ENCODE data around the gene BAIAP2. TPM values are rescaled to one million over a fixed set of nuclear protein-coding genes. Genes with fewer than 3 reads are reported as not detected.

BAIAP2 gene
- total and polyA plus RNA-seq, 2 donors from 2014 or later, result 44.5 to 45.8 TPM

DNA sequence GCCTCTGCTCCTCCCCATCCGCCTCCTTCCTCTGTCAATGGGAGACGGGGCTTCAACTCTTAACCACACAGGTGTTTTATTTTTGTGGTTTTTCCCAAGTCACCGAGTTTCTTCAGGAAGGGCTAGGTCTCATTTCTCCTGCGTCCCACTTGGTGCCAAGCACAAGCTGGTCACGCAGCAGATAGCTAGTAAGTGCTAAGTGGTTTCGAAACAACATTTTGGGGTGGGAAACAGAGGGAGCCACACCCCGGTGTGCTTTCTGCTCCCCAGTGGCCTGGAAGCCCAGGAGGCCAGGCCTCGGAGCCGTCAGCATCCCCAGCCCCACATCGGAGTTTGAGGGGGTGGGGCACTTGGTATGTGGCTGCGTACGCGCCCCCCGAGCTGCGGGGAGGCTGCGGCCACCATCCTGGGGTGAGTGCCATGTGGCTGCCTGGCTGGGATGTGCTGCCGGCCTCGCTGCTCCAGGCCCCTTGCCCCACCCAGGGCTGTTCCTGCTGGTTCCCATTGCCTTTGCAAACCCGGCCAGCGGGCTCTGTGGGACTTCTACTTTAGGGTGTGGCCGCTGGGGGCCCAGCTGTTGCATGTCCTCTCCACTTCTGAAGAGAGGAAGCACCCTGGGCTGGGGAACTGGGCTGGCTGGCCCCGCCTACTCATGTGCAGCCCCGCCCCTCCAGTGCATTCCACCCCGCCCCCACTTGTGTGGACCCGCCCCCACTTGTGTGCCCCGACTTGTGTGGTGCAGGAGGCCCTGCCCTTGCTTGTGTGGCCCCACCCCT lies 55.6 kb downstream of the BAIAP2 start:
- Histone ChIP-seq H3K27ac (ENCODE audit: low read depth in 2 of 2, low read length in 2 of 2) (no peak overlapping the region), H3K9ac (ENCODE audit: low read length in 3 of 3) (no peak overlapping the region), H3K4me3 (ENCODE audit: low read length in 3 of 3) (no peak overlapping the region), H3K27me3 (ENCODE audit: control insufficient read depth, insufficient read depth, low read length) (no peaks in the 10 kb centered on the region), H3K9me3 (ENCODE audit: control insufficient read depth in 2 of 3, insufficient read depth in 1 of 3, low read length in 3 of 3) (no peaks in the 10 kb centered on the region), H3K4me1 (ENCODE audit: control insufficient read depth in 2 of 3, insufficient read depth in 2 of 3, low read depth in 1 of 3, low read length in 3 of 3) (peaks cover 0 to 4% (median 0%) of the 10 kb centered on the region in 3 donors), H3K36me3 (ENCODE audit: control insufficient read depth in 2 of 3, insufficient read depth in 3 of 3, low read length in 3 of 3) (peaks cover 0 to 26% (median under 1%) of the 10 kb centered on the region in 3 donors)
- TF ChIP-seq, protein P1, sequence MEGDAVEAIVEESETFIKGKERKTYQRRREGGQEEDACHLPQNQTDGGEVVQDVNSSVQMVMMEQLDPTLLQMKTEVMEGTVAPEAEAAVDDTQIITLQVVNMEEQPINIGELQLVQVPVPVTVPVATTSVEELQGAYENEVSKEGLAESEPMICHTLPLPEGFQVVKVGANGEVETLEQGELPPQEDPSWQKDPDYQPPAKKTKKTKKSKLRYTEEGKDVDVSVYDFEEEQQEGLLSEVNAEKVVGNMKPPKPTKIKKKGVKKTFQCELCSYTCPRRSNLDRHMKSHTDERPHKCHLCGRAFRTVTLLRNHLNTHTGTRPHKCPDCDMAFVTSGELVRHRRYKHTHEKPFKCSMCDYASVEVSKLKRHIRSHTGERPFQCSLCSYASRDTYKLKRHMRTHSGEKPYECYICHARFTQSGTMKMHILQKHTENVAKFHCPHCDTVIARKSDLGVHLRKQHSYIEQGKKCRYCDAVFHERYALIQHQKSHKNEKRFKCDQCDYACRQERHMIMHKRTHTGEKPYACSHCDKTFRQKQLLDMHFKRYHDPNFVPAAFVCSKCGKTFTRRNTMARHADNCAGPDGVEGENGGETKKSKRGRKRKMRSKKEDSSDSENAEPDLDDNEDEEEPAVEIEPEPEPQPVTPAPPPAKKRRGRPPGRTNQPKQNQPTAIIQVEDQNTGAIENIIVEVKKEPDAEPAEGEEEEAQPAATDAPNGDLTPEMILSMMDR (IDR thresholded peaks at IDR 0.05; ENCODE audit: borderline replicate concordance, extremely low read depth, insufficient read depth), result no peak
- no peak for DNase-seq
- no peak for FAIRE-seq
- intact Hi-C loops (cut with DNase I), result no loop called here

DNA sequence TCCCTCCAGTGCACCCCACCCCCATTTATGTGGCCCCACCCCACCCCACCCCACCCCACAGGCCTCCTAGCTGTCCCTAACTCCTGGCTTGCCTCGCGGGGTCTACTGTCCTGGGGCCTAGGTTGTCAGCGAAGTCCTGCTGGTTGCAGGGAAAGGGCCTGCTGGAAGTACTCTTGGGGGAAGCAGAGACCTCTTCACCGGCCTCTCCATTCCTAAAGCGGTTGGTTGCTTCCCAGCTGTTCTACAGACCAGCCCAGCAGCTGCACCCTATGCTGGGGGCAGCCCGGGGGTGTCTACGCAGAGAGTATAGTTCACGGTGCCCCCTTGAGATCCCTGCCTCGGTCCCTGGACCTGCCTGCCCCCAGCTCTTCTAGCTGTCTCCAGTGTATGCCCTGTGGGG lies 56.2 kb downstream of the BAIAP2 start:
- FAIRE-seq, result no peak
- intact Hi-C loops (cut with DNase I), result no loop called here
- H3K27ac ChIP-seq (ENCODE audit: low read depth in 2 of 2, low read length in 2 of 2), result no peak overlapping the region
- TF ChIP-seq, protein P1 (IDR thresholded peaks at IDR 0.05; ENCODE audit: borderline replicate concordance, extremely low read depth, insufficient read depth), result no peak
- no peaks in the 10 kb centered on the region for H3K9me3 ChIP-seq (ENCODE audit: control insufficient read depth in 2 of 3, insufficient read depth in 1 of 3, low read length in 3 of 3)
- no peak overlapping the region for H3K4me3 ChIP-seq (ENCODE audit: low read length in 3 of 3)
- DNase-seq, result no peak
- no peak overlapping the region for H3K9ac ChIP-seq (ENCODE audit: low read length in 3 of 3)
- H3K27me3 ChIP-seq (ENCODE audit: control insufficient read depth, insufficient read depth, low read length), result no peaks in the 10 kb centered on the region
- H3K36me3 ChIP-seq (ENCODE audit: control insufficient read depth in 2 of 3, insufficient read depth in 3 of 3, low read length in 3 of 3), result peaks cover 0 to 23% (median 0%) of the 10 kb centered on the region in 3 donors
- peaks cover 0 to 4% (median 0%) of the 10 kb centered on the region in 3 donors for H3K4me1 ChIP-seq (ENCODE audit: control insufficient read depth in 2 of 3, insufficient read depth in 2 of 3, low read depth in 1 of 3, low read length in 3 of 3)

DNA sequence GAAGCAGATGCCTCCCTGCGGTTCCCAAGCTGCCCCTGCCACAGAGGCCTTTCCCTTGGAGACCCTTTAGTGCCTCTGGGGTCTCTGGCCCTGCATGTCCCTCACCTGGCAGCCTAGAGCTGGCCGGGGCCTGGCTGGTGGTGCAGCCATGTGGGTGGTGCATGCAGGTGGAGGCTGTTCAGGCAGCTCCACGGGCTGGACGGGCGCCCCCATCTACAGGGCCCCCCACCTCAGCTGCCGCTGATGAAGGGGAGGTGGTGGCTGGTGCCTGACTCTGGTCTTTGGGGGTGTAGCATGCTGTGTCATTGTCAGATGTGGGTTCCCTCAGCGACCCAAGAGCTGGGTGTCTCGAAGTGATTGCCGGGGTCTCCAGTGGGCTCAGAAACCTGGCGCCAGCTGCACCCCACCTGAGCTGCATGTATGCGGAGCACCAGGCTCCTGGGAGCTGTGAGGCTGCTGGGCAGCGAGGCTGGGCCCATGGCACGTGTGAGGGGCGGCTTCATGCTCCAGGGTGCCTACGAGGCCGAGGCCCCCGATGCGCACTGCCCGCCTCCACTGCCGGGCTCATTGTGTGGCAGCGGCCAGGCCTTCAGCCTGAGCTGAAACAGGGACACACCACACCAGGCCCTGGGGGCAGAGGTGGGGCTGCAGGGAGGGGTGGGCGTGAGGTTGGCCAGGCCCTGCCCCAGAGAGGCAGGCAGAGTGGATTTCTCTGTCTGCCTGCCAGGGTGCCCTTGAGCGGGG lies 57.0 kb downstream of the BAIAP2 start:
- Histone ChIP-seq H3K27ac (ENCODE audit: low read depth in 2 of 2, low read length in 2 of 2) (no peak overlapping the region), H3K4me1 (ENCODE audit: control insufficient read depth in 2 of 3, insufficient read depth in 2 of 3, low read depth in 1 of 3, low read length in 3 of 3) (peaks cover 0 to 9% (median 0%) of the 10 kb centered on the region in 3 donors), H3K4me3 (ENCODE audit: low read length in 3 of 3) (no peak overlapping the region), H3K36me3 (ENCODE audit: control insufficient read depth in 2 of 3, insufficient read depth in 3 of 3, low read length in 3 of 3) (peaks cover 0 to 16% (median 0%) of the 10 kb centered on the region in 3 donors), H3K9me3 (ENCODE audit: control insufficient read depth in 2 of 3, insufficient read depth in 1 of 3, low read length in 3 of 3) (no peaks in the 10 kb centered on the region), H3K9ac (ENCODE audit: low read length in 3 of 3) (no peak overlapping the region), H3K27me3 (ENCODE audit: control insufficient read depth, insufficient read depth, low read length) (no peaks in the 10 kb centered on the region)
- TF ChIP-seq, protein P1 (IDR thresholded peaks at IDR 0.05; ENCODE audit: borderline replicate concordance, extremely low read depth, insufficient read depth), result no peak
- DNase-seq, result no peak
- FAIRE-seq, result no peak
- intact Hi-C loops (cut with DNase I), result no loop called here

Measured in kidney (tissue), 14 donors.